HG03066 (cell line): ENCODE measurements around the gene NCLN.

Source experiments
- ATAC-seq: cut with Tn5 transposase; IDR thresholded peaks from one replicate; pipeline ENCODE4 v1.9.1; 2021; ENCODE audit warnings: low read depth; ENCODE audit not compliant: unreplicated experiment

Gene NCLN

GRCh38 chr19:3248728-3249326, 63.1 kb downstream of the NCLN start:
- no peak for ATAC-seq

GRCh38 chr19:3249408-3249807, 63.7 kb downstream of the NCLN start:
- ATAC-seq, result no peak

GRCh38 chr19:3250675-3251074, 64.9 kb downstream of the NCLN start:
- no peak for ATAC-seq

GRCh38 chr19:3251229-3251628, 65.5 kb downstream of the NCLN start:
- ATAC-seq, result no peak

DNA sequence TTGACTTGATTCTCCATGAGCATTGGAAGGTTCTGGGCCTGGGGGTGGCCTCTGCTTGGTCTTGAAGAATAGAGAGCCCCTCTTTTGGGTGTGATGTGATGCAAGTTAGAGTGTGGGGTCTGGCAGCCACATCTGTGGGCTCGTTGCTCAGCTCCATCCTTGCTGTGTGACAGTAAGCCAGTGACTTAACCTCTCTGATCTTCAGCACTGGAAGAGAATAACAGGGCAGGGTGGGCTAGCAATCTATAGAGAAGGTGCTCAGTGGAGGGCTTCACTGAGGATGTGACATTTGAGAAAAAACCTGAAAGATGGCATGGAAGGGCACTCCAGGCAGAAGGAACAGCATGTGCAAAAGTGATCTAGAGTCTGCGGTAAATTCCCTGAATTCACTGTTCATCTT, 66.9 kb downstream of the NCLN start:
- ATAC-seq, result no peak

GRCh38 chr19:3253270-3253669, 67.5 kb downstream of the NCLN start:
- ATAC-seq, result no peak

DNA sequence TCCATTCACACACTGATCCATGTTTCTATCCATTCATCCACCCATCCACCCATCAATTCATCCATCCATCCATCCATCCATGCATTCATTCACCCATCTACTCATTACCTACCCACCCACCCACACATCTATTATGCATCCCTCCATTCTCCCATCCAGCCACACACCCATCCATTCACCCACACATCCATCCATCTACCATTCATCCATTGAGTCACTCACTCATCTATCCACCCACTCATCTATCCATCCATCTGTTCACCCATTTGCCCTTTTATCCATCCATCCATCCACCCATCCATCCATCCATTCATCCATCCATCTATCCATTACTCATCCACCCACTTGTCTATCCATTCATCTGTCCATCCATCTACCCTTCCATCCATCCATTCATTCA, 68.8 kb downstream of the NCLN start:
- ATAC-seq, result no peak

GRCh38 chr19:3257071-3257470, 71.3 kb downstream of the NCLN start:
- no peak for ATAC-seq
